ENCODE data around the gene LDB2. TPM values are rescaled to one million over a fixed set of nuclear protein-coding genes. Genes with fewer than 3 reads are reported as not detected.

Gene LDB2
- polyA plus RNA-seq, 3 donors, result not detected

DNA sequence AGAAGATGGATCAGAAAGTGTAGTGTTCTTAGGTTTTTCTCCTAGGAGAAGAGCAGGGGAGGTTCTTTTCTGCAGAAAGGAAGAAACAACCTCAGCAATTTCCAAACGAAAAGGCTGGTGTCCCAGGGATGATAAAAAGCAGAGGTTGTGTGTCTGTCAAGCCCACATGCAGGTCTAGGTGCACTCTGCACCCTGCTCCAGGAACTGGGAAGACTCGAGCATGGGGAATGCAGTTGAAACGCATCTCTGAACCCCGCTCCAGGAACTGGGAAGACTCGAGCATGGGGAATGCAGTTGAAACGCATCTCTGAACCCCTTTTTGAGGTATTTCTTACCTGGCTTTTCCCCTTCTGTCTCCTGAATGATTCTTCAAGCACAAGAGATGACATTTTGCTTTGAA lies 171.2 kb downstream of the LDB2 start:
- no peak overlapping the region for H3K4me3 ChIP-seq (replicated peaks in 1 of 3; ENCODE audit: low read depth in 2 of 3, low read length in 3 of 3)
- H3K27ac Mint-ChIP-seq, result no peak overlapping the region
- no peak for TF ChIP-seq CTCF (IDR thresholded peaks at IDR 0.05)
- intact Hi-C loops (cut with micrococcal nuclease), result no loop called here
- H2AFZ ChIP-seq (ENCODE audit: insufficient read depth, low read depth, low read length, poor library complexity, severe bottlenecking), result no peak overlapping the region
- H3K9ac ChIP-seq (ENCODE audit: insufficient read depth, low read length, poor library complexity, severe bottlenecking), result no peak overlapping the region
- H3K9me3 Mint-ChIP-seq, result peaks cover 3 to 10% (median 5%) of the 10 kb centered on the region in 7 donors
- WGBS (ENCODE audit: insufficient coverage), result 89% methylated on average over 3 of the region's 6 CpGs
- no peaks in the 10 kb centered on the region for H4K20me1 ChIP-seq (ENCODE audit: insufficient read depth, low read length)
- H3K27ac ChIP-seq (ENCODE audit: low read depth in 1 of 2, low read length in 2 of 2), result no peak overlapping the region
- DNase-seq, result no peak
- no peaks in the 10 kb centered on the region for H3K79me2 ChIP-seq (ENCODE audit: insufficient read depth, low read length)
- no peaks in the 10 kb centered on the region for H3K36me3 Mint-ChIP-seq
- no peak overlapping the region for H3K4me3 Mint-ChIP-seq
- no peaks in the 10 kb centered on the region for H3K27me3 ChIP-seq (ENCODE audit: control insufficient read depth in 2 of 2, insufficient read depth in 2 of 2, low read length in 2 of 2)
- H3K9me3 ChIP-seq (replicated peaks in 1 of 2; ENCODE audit: control insufficient read depth in 1 of 2, insufficient read depth in 1 of 2, low read length in 2 of 2), result peaks cover 5% of the 10 kb centered on the region in 2 donors
- H3K27me3 Mint-ChIP-seq (ENCODE audit: low read depth in 3 of 3), result no peaks in the 10 kb centered on the region
- H3K4me2 ChIP-seq (replicated peaks; ENCODE audit: extremely low read depth, low read length, poor library complexity, severe bottlenecking), result no peak overlapping the region
- H3K4me1 ChIP-seq (ENCODE audit: control insufficient read depth in 1 of 2, insufficient read depth in 2 of 2, low read length in 2 of 2), result no peaks in the 10 kb centered on the region
- H3K36me3 ChIP-seq (replicated peaks in 1 of 2; ENCODE audit: control insufficient read depth in 1 of 2, insufficient read depth in 2 of 2, low read length in 2 of 2), result no peaks in the 10 kb centered on the region
- H3K4me1 Mint-ChIP-seq, result no peaks in the 10 kb centered on the region

DNA sequence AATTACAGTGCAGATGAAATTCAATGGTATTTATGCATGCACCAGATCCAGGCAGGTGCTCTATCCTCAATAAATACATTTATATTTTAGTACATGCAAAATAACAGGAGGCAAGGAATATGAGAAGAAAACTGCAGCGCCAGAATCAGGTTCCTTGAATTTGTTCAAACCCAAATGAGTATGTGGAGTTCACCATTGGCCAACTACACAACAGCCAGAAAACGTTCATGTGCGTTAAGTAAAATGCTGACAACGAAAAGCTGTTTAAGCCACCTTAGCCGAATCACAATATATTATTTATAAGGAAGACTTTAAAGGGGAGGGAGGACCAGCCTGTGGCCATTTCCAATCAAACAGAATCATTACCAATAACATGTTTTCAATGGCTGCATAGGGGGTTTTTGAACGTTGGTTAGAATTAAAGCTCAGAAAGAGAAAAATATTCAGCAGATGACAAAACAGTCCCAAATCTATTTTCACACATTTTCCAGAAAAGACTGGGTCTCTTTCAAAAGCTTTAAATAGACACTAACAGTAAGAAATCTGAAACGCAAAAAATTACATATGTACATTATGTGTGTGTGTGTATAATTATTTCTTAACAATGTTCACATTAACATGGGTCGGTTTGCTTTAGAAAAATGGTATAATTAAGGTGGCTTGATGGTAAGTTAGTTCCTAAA lies 171.9 kb downstream of the LDB2 start:
- H3K27ac ChIP-seq (ENCODE audit: low read depth in 1 of 2, low read length in 2 of 2), result no peak overlapping the region
- Mint-ChIP-seq H3K4me1 (no peaks in the 10 kb centered on the region), H3K27me3 (ENCODE audit: low read depth in 3 of 3) (no peaks in the 10 kb centered on the region), H3K36me3 (no peaks in the 10 kb centered on the region), H3K9me3 (peaks cover 3 to 10% (median 5%) of the 10 kb centered on the region in 7 donors), H3K27ac (no peak overlapping the region), H3K4me3 (no peak overlapping the region)
- no peak overlapping the region for H3K9ac ChIP-seq (ENCODE audit: insufficient read depth, low read length, poor library complexity, severe bottlenecking)
- no peak overlapping the region for H3K4me3 ChIP-seq (replicated peaks in 1 of 3; ENCODE audit: low read depth in 2 of 3, low read length in 3 of 3)
- 100% methylated on average over 1 of the region's 8 CpGs for WGBS (ENCODE audit: insufficient coverage)
- H4K20me1 ChIP-seq (ENCODE audit: insufficient read depth, low read length), result no peaks in the 10 kb centered on the region
- no peaks in the 10 kb centered on the region for H3K4me1 ChIP-seq (ENCODE audit: control insufficient read depth in 1 of 2, insufficient read depth in 2 of 2, low read length in 2 of 2)
- no peaks in the 10 kb centered on the region for H3K36me3 ChIP-seq (replicated peaks in 1 of 2; ENCODE audit: control insufficient read depth in 1 of 2, insufficient read depth in 2 of 2, low read length in 2 of 2)
- H2AFZ ChIP-seq (ENCODE audit: insufficient read depth, low read depth, low read length, poor library complexity, severe bottlenecking), result no peak overlapping the region
- no peak for DNase-seq
- no peak for TF ChIP-seq CTCF (IDR thresholded peaks at IDR 0.05)
- no peaks in the 10 kb centered on the region for H3K27me3 ChIP-seq (ENCODE audit: control insufficient read depth in 2 of 2, insufficient read depth in 2 of 2, low read length in 2 of 2)
- H3K4me2 ChIP-seq (replicated peaks; ENCODE audit: extremely low read depth, low read length, poor library complexity, severe bottlenecking), result no peak overlapping the region
- H3K9me3 ChIP-seq (replicated peaks in 1 of 2; ENCODE audit: control insufficient read depth in 1 of 2, insufficient read depth in 1 of 2, low read length in 2 of 2), result peaks cover 5% of the 10 kb centered on the region in 2 donors
- no peaks in the 10 kb centered on the region for H3K79me2 ChIP-seq (ENCODE audit: insufficient read depth, low read length)
- intact Hi-C loops (cut with micrococcal nuclease), result no loop called here

Data from CD14-positive monocyte (primary cell).